Activated naive CD4-positive, alpha-beta T cell treated with anti-CD3 and anti-CD28 coated beads for 36 hours (primary cell): Measurements from ENCODE around the gene SLC50A1. TPM values are rescaled to one million over a fixed set of nuclear protein-coding genes. Genes with fewer than 3 reads are reported as not detected.

ENCODE experiments used
- CTCF ChIA-PET: fragments of 350-600 bp; sonication (Branson Sonifier 250); formaldehyde crosslinking; loops from one replicate; lab custom pipeline; 2021; ENCODE audit warnings: antibody characterized with exemption; lab: Charles Lee
- DNase-seq: peaks from one replicate; pipeline ENCODE4 v3.0.0-alpha.2; 2020
- H3K27ac Mint-ChIP-seq: one replicate; pipeline ENCODE4 v1.8.0; 2021; ENCODE audit warnings: mild to moderate bottlenecking, mixed read lengths
- H3K27me3 Mint-ChIP-seq: one replicate; pipeline ENCODE4 v1.8.0; 2021; ENCODE audit warnings: low read depth, mixed read lengths
- H3K36me3 Mint-ChIP-seq: one replicate; pipeline ENCODE4 v1.8.0; 2021; ENCODE audit warnings: low read depth, mixed read lengths
- H3K4me1 Mint-ChIP-seq: one replicate; pipeline ENCODE4 v1.8.0; 2021; ENCODE audit warnings: low read depth, mixed read lengths
- H3K4me3 Mint-ChIP-seq: one replicate; pipeline ENCODE4 v1.8.0; 2021; ENCODE audit warnings: mild to moderate bottlenecking, moderate library complexity, mixed read lengths
- H3K9me3 Mint-ChIP-seq: one replicate; pipeline ENCODE4 v1.8.0; 2021; ENCODE audit warnings: mixed read lengths
- intact Hi-C: fragments of 100-400 bp; cut with micrococcal nuclease; formaldehyde crosslinking; loops from one replicate; pipeline ENCODE4 v1.15.1; 2023
- total RNA-seq, 2 experiments: library from RNA; stranded (reverse); gene quantifications; one replicate each; pipeline ENCODE4 v1.2.3, GENCODE V29; 2021

Gene SLC50A1
- total RNA-seq, 2 experiments from 2014 or later: 48.4 to 52.7 TPM

DNA sequence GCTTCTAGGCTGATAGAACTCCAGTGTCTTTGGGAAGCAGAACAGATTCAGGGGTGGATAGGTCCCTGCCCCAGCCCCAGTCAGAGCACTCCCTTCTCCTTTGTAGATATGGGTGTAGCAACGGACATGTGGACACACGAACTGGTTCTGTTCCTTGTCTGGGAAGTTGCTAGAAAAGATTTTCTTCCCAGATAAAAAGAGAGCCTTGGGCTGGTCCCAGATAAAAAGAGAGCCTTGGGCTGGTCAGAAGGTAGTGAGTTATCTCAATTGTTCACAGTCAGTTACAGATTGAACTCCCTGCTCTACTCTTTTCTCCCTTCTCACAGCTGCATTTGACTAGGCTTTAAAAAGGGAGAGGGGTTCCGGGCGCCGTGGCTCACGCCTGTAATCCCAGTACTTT lies 15.4 kb upstream of the SLC50A1 start:
- no peaks in the 10 kb centered on the region for H3K36me3 Mint-ChIP-seq
- CTCF ChIA-PET: interaction anchor here (0.6 to 0.9 kb wide), 3 partner anchors 29 to 80 kb away, joined by 3 read pairs; partner anchors contain the start of gene KRTCAP2
- no peak for DNase-seq
- H3K27ac Mint-ChIP-seq: no peak overlapping the region
- H3K27me3 Mint-ChIP-seq: no peaks in the 10 kb centered on the region
- no peaks in the 10 kb centered on the region for H3K4me1 Mint-ChIP-seq
- H3K4me3 Mint-ChIP-seq: no peak overlapping the region
- intact Hi-C loops: no loop called here
- no peaks in the 10 kb centered on the region for H3K9me3 Mint-ChIP-seq

DNA sequence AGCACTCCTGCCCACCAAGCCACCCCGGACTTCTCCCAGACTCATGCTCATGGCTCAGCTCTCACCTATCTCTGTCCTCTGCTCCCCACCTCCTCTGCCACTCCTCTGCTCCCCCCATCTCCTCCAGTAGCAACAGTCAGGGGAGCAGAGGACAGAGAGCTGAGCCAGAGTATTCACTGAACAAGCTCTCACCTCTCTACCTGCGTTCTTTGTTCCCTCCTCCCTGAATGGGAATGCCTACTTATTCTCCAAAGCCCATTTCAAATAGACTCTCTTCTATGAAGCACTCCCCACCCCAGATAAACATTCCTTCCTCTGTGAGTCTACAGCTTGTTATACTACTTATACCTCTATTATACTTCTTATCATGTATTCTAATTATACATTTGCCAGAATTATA lies 14.4 kb upstream of the SLC50A1 start:
- H3K4me1 Mint-ChIP-seq: no peaks in the 10 kb centered on the region
- no peaks in the 10 kb centered on the region for H3K36me3 Mint-ChIP-seq
- DNase-seq: no peak
- peaks cover 2% of the 10 kb centered on the region for H3K27me3 Mint-ChIP-seq
- H3K27ac Mint-ChIP-seq: no peak overlapping the region
- H3K4me3 Mint-ChIP-seq: no peak overlapping the region
- H3K9me3 Mint-ChIP-seq: no peaks in the 10 kb centered on the region
- intact Hi-C loops: no loop called here
- CTCF ChIA-PET: interaction anchor here (0.9 to 3.7 kb wide), 2 partner anchors 30 to 52 kb away, joined by 3 to 12 read pairs; partner anchors contain the start of gene KRTCAP2

GRCh38 chr1:155122308-155122707 lies 13.3 kb upstream of the SLC50A1 start:
- CTCF ChIA-PET: interaction anchor here (1.0 to 3.7 kb wide), 2 partner anchors 31 to 44 kb away, joined by 3 to 12 read pairs; no protein-coding TSS in a partner anchor
- Mint-ChIP-seq H3K36me3 (no peaks in the 10 kb centered on the region), H3K4me3 (no peak overlapping the region), H3K27ac (no peak overlapping the region), H3K9me3 (no peaks in the 10 kb centered on the region), H3K27me3 (peaks cover 8% of the 10 kb centered on the region), H3K4me1 (peaks cover 6% of the 10 kb centered on the region)
- DNase-seq: no peak
- intact Hi-C loops: no loop called here

DNA sequence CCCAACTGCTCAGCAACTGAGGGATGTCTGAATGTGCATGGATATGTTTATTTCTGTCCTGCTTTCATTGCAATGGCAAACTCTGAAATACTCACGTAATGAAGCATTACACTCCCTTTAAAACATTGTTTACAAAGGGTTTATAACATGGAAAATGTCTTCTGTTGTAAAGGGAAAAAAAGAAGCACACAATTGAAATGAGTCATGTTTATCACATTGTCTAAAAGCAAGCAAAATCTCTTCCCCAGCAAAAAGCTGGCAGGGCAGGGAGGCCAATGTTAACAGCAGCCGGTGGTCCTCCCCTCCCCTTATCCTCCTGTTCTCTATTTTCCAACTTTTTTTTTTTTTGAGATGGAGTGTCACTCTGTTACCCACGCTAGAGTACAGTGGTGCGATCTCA lies 11.9 kb upstream of the SLC50A1 start:
- H3K36me3 Mint-ChIP-seq: no peaks in the 10 kb centered on the region
- intact Hi-C loops: no loop called here
- CTCF ChIA-PET: interaction anchor here (3.7 kb wide), 1 partner anchor 33 kb away, joined by 12 read pairs; no protein-coding TSS in a partner anchor

GRCh38 chr1:155124503-155125463 lies 10.9 kb upstream of the SLC50A1 start:
- Mint-ChIP-seq H3K27ac (no peak overlapping the region), H3K36me3 (no peaks in the 10 kb centered on the region), H3K4me1 (peaks cover 27% of the 10 kb centered on the region), H3K9me3 (no peaks in the 10 kb centered on the region), H3K27me3 (peaks cover 15% of the 10 kb centered on the region), H3K4me3 (no peak overlapping the region)
- CTCF ChIA-PET: interaction anchor here (1.7 to 3.7 kb wide), 2 partner anchors 34 to 72 kb away, joined by 3 to 12 read pairs; no protein-coding TSS in a partner anchor
- DNase-seq: no peak
- intact Hi-C loops: no loop called here

More for the DNA sequence above, 11.9 kb upstream of the SLC50A1 start:
- DNase-seq: no peak
- Mint-ChIP-seq H3K4me3 (no peak overlapping the region), H3K4me1 (peaks cover 17% of the 10 kb centered on the region), H3K9me3 (no peaks in the 10 kb centered on the region), H3K27me3 (peaks cover 15% of the 10 kb centered on the region), H3K27ac (no peak overlapping the region)

GRCh38 chr1:155125511-155125945 lies 10.1 kb upstream of the SLC50A1 start:
- Mint-ChIP-seq H3K9me3 (no peaks in the 10 kb centered on the region), H3K4me3 (no peak overlapping the region), H3K4me1 (peaks cover 27% of the 10 kb centered on the region), H3K27me3 (peaks cover 15% of the 10 kb centered on the region), H3K27ac (no peak overlapping the region), H3K36me3 (no peaks in the 10 kb centered on the region)
- CTCF ChIA-PET: interaction anchor here (0.9 to 1.7 kb wide), 2 partner anchors 40 to 73 kb away, joined by 3 read pairs; no protein-coding TSS in a partner anchor
- DNase-seq: no peak
- intact Hi-C loops: no loop called here

DNA sequence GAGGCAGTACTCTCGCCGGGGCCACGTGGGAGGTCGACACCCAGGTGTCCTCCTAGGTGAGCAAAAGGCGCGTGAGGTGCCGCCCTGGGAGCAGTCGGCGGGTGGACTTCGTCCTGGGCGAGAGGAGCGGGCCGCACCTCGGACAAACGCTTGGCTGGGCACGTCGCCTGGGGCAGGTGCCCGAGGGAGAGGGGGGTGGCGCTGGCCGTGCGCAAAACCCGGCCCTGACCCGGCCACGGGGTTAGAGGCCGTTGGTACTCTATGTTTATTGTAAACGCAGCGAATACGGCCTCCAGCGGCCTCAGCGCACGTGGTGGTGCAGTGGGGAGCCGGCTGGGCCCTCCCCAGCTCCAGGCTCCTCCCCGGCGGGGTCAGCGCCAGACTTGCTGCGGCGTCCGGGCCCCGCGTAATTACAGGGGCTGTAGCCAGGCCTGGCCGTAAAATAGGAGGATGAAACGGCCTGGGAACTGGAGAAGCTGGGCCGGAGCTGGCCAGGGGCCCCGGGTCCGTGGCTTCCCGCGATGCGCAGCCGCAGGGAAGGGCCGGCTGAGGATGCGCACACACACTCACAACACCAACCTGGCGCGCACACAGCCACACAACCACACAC lies 9.6 kb upstream of the SLC50A1 start:
- peaks cover 27% of the 10 kb centered on the region for H3K4me1 Mint-ChIP-seq
- H3K36me3 Mint-ChIP-seq: no peaks in the 10 kb centered on the region
- no peak for DNase-seq
- intact Hi-C loops: loop anchor here (2.0 kb wide), 1 partner anchor 31 kb away; no protein-coding TSS in a partner anchor
- H3K9me3 Mint-ChIP-seq: no peaks in the 10 kb centered on the region
- CTCF ChIA-PET: interaction anchor here (0.9 to 1.7 kb wide), 4 partner anchors 9 to 73 kb away, joined by 3 to 4 read pairs (median 3); partner anchors contain the start of gene KRTCAP2
- peaks cover 15% of the 10 kb centered on the region for H3K27me3 Mint-ChIP-seq
- no peak overlapping the region for H3K27ac Mint-ChIP-seq
- H3K4me3 Mint-ChIP-seq: no peak overlapping the region

DNA sequence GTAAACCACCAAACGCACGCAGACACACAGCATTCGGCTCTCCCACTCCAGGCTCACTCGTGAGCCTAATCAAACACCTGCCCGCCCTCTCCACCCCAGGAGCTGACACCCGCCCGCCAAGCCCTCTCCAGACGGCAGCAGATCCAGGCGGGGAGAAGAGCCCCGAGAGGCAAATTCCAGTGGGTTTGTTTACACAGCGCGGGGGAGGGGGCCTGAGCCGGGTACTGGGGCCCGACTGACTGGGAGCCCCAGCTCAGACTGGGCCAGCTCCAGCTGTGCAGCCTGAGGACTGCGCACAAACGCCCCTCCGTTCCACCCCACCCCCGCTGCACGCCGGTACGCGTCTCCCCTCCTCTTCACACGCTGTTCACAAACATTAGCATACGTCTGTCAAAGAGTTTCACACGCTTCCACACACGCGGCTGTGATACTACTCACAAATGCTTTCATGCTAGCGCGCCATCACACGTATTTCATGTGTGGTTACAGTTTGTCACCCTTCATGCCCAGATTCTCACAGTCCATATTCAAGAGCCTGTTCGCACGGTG lies 9.0 kb upstream of the SLC50A1 start:
- intact Hi-C loops: loop anchor here (1.0 to 2.0 kb wide), 2 partner anchors 9 to 32 kb away; partner anchors contain the start of gene SLC50A1
- Mint-ChIP-seq H3K27me3 (peaks cover 15% of the 10 kb centered on the region), H3K36me3 (no peaks in the 10 kb centered on the region), H3K27ac (no peak overlapping the region), H3K9me3 (no peaks in the 10 kb centered on the region), H3K4me3 (peak overlapping the region; percentile 71), H3K4me1 (peaks cover 27% of the 10 kb centered on the region)
- DNase-seq: peak; percentile 66
- CTCF ChIA-PET: interaction anchor here (0.9 to 1.7 kb wide), 4 partner anchors 9 to 74 kb away, joined by 3 to 4 read pairs (median 3); partner anchors contain the start of gene KRTCAP2

DNA sequence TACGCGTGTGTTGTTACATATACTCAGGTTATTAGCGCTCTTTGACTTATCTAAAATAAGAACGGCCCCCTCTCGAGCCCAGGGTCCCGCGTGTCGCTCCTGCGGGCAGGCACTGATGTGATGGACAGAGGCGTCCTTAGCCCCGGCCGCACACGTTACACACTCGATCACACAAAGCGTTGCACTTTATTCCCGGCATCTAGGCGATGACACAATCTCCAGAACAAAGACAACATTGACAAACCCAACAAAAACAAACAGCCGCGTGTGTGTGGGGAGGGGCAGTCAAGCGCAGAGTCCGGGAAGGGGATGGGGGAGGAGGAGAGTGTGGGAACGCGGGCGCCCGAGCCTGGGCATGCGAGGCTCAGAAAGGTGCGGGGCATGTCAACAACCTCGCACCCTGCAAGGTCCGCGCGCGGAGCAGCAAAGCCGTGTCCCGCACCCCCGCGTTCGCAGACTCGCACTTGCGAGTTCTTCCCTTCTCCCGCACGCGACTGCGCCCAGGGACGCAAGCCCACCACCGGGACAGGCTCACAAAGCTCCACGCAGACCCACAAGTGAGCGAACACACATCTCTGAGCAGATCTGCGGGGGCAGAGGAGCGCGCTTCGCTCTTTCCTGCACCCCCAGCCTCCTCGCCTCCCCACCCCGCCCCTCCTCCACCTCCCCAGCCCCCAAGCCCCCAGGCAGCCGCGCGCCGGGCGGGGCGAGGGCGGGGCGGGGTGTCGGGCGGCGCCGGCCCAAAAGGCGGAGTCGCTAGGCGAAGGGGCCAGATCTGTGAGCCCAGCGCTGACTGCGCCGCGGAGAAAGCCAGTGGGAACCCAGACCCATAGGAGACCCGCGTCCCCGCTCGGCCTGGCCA lies 8.3 kb upstream of the SLC50A1 start, which contains the start of gene EFNA1:
EFNA1 (plus strand) TSS at position 772 of the 862 bp plus-strand sequence. CDS start 102 bp downstream, outside the sequence.
- peak within 1 kb of the TSS; percentile 71 for H3K4me3 Mint-ChIP-seq
- H3K27ac Mint-ChIP-seq: peak within 1 kb of the TSS; percentile 20
- CTCF ChIA-PET: interaction anchor here (0.5 to 1.5 kb wide), 4 partner anchors 10 to 45 kb away, joined by 3 to 4 read pairs (median 4); partner anchors contain the start of gene KRTCAP2
- no peaks in the 10 kb centered on the region for H3K9me3 Mint-ChIP-seq
- no peaks in the 10 kb centered on the region for H3K36me3 Mint-ChIP-seq
- peak; percentile 43 for DNase-seq
- H3K4me1 Mint-ChIP-seq: peaks cover 27% of the 10 kb centered on the region
- intact Hi-C loops: loop anchor here (1.0 to 2.0 kb wide), 2 partner anchors 8 to 33 kb away; partner anchors contain the start of gene SLC50A1
- peaks cover 15% of the 10 kb centered on the region for H3K27me3 Mint-ChIP-seq

- Mint-ChIP-seq H3K4me3 (peak overlapping the region; percentile 68), H3K36me3 (no peaks in the 10 kb centered on the region), H3K4me1 (peaks cover 27% of the 10 kb centered on the region), H3K9me3 (no peaks in the 10 kb centered on the region), H3K27me3 (peaks cover 15% of the 10 kb centered on the region), H3K27ac (no peak overlapping the region)
- no peak for DNase-seq
- CTCF ChIA-PET: interaction anchor here (0.6 to 1.4 kb wide), 6 partner anchors 13 to 111 kb away, joined by 3 to 8 read pairs (median 4); no protein-coding TSS in a partner anchor
- intact Hi-C loops: loop anchor here (1.0 to 2.0 kb wide), 2 partner anchors 7 to 33 kb away; partner anchors contain the start of gene SLC50A1
These were observed 7.5 kb upstream of the SLC50A1 start for GRCh38 chr1:155127967-155128754.
